GM12892 (cell line): ENCODE measurements around the gene SPACA5B.

Experiments used
- POLR2A ChIP-seq: IDR thresholded peaks from 2 replicates; pipeline ENCODE4 v1.6.1; 2011; ENCODE audit warnings: low read depth, low read length, control low read depth
- POLR2AphosphoS5 ChIP-seq: IDR thresholded peaks from 2 replicates; pipeline ENCODE4 v1.6.1; 2011; ENCODE audit warnings: low read depth, low read length, control low read depth
- TAF1 ChIP-seq: IDR thresholded peaks from 2 replicates; pipeline ENCODE4 v1.6.1; 2011; ENCODE audit warnings: low read depth, mild to moderate bottlenecking, control low read depth, low read length, borderline replicate concordance

- TF ChIP-seq POLR2A (no peak), TAF1 (no peak), POLR2AphosphoS5 (no peak)
These were observed 40.3 kb upstream of the SPACA5B start for GRCh38 chrX:48090123-48090522.
